Endodermal cell (in vitro differentiated cells): ENCODE measurements around the gene ZNF680. TPM values are rescaled to one million over a fixed set of nuclear protein-coding genes. Genes with fewer than 3 reads are reported as not detected.
"Not testable (repeated sequence)": the region's sequence is repeated elsewhere in the genome, so short reads cannot be mapped to it uniquely, and the experiment has no call there.

Source experiments
- DNase-seq: peaks from one replicate; pipeline ENCODE4 v3.0.0-alpha.2; 2017
- H3K27ac ChIP-seq: 2 replicates; pipeline ENCODE4 v1.5.1; 2013; ENCODE audit warnings: mild to moderate bottlenecking, low read depth, low read length, moderate library complexity
- H3K27me3 ChIP-seq: 2 replicates; pipeline ENCODE4 v1.6.1; 2013; ENCODE audit warnings: mild to moderate bottlenecking, low read length, moderate library complexity; ENCODE audit not compliant: insufficient read depth, control insufficient read depth, poor library complexity, severe bottlenecking
- H3K36me3 ChIP-seq: 2 replicates; pipeline ENCODE4 v1.7.0; 2013; ENCODE audit warnings: mild to moderate bottlenecking, low read length, moderate library complexity; ENCODE audit not compliant: control insufficient read depth, insufficient read depth
- H3K4me1 ChIP-seq: one replicate; pipeline ENCODE4 v1.7.0; 2013; ENCODE audit warnings: low read length; ENCODE audit not compliant: control insufficient read depth, insufficient read depth
- H3K4me3 ChIP-seq: 2 replicates; pipeline ENCODE4 v1.5.1; 2013; ENCODE audit warnings: mild to moderate bottlenecking, low read length, moderate library complexity
- H3K9ac ChIP-seq: 2 replicates; pipeline ENCODE4 v1.6.1; 2013; ENCODE audit warnings: mild to moderate bottlenecking, low read length, moderate library complexity; ENCODE audit not compliant: poor library complexity, severe bottlenecking; ENCODE audit errors: extremely low read depth
- H3K9me3 ChIP-seq: 2 replicates; pipeline ENCODE4 v1.6.1; 2013; ENCODE audit warnings: mild to moderate bottlenecking, low read length, moderate library complexity; ENCODE audit not compliant: control insufficient read depth
- H3K27ac Mint-ChIP-seq: 2 replicates; pipeline ENCODE4 v1.8.0; 2020; ENCODE audit warnings: mixed read lengths
- H3K27me3 Mint-ChIP-seq: 2 replicates; pipeline ENCODE4 v1.8.0; 2021; ENCODE audit warnings: mild to moderate bottlenecking, mixed read lengths; ENCODE audit not compliant: insufficient read depth
- H3K36me3 Mint-ChIP-seq: 2 replicates; pipeline ENCODE4 v1.8.0; 2020; ENCODE audit warnings: low read depth, mixed read lengths
- H3K4me1 Mint-ChIP-seq: 2 replicates; pipeline ENCODE4 v1.8.0; 2020; ENCODE audit warnings: mixed read lengths
- H3K4me3 Mint-ChIP-seq: 2 replicates; pipeline ENCODE4 v1.8.0; 2020; ENCODE audit warnings: mild to moderate bottlenecking, moderate library complexity, mixed read lengths
- H3K9me3 Mint-ChIP-seq: 2 replicates; pipeline ENCODE4 v1.8.0; 2020; ENCODE audit warnings: mild to moderate bottlenecking, mixed read lengths
- CTCF ChIP-seq: fragments of 200-600 bp; sonication (generic); conservative IDR thresholded peaks from 2 replicates; pipeline ENCODE4 v1.5.0; 2021; ENCODE audit warnings: antibody characterized with exemption, mild to moderate bottlenecking
- WGBS, 2 experiments: methylation state at CpG; one replicate each; pipeline versions ENCODE4 v1.1.5 to v1.1.7; 2013; ENCODE audit warnings: missing lambda C conversion rate in 2 of 2, mixed read lengths in 1 of 2; ENCODE audit not compliant: insufficient coverage in 1 of 2, insufficient read length in 1 of 2; 5-methylcytosine and 5-hydroxymethylcytosine counted together
- total RNA-seq, 2 donors: library from RNA; stranded (reverse); fragmentation: NEBNext Ultra II Directional in 1 of 2; extraction: Animal tissue kit (Norgen Biotek cat#: 25700) in 1 of 2; gene quantifications; 2 replicates in 1 of 2; 3 replicates in 1 of 2; pipeline ENCODE4 v1.2.1, GENCODE V29; 2021

Gene ZNF680
- total RNA-seq, 2 donors from 2014 or later, result 14.6 to 19.5 TPM

GRCh38 chr7:64581926-64582894, 19.3 kb upstream of the ZNF680 start:
- Histone ChIP-seq H3K4me3 (no peak overlapping the region), H3K4me1 (no peaks in the 10 kb centered on the region), H3K9me3 (peaks cover 46% of the 10 kb centered on the region), H3K27ac (no peak overlapping the region), H3K27me3 (no peaks in the 10 kb centered on the region), H3K9ac (no peak overlapping the region), H3K36me3 (peaks cover 10% of the 10 kb centered on the region)
- Mint-ChIP-seq H3K36me3 (peaks cover 2% of the 10 kb centered on the region), H3K27me3 (no peaks in the 10 kb centered on the region), H3K9me3 (peaks cover 82% of the 10 kb centered on the region), H3K4me1 (no peaks in the 10 kb centered on the region), H3K27ac (no peak overlapping the region), H3K4me3 (no peak overlapping the region)
- no peak for DNase-seq
- WGBS, 2 experiments, result 92 to 95% methylated on average over 27 to 38 of the region's 38 CpGs
- TF ChIP-seq CTCF, result no peak

- no peak overlapping the region for H3K4me3 ChIP-seq
- DNase-seq, result no peak
- peaks cover 38% of the 10 kb centered on the region for H3K9me3 ChIP-seq
- Mint-ChIP-seq H3K9me3 (peaks cover 78% of the 10 kb centered on the region), H3K4me3 (no peak overlapping the region), H3K36me3 (peaks cover 2% of the 10 kb centered on the region), H3K27ac (no peak overlapping the region), H3K27me3 (no peaks in the 10 kb centered on the region), H3K4me1 (no peaks in the 10 kb centered on the region)
- H3K9ac ChIP-seq, result no peak overlapping the region
- no peak overlapping the region for H3K27ac ChIP-seq
- H3K4me1 ChIP-seq, result no peaks in the 10 kb centered on the region
- 86 to 87% methylated on average over 2 of the region's 2 CpGs for WGBS, 2 experiments
- no peaks in the 10 kb centered on the region for H3K27me3 ChIP-seq
- TF ChIP-seq CTCF, result no peak
- peaks cover 7% of the 10 kb centered on the region for H3K36me3 ChIP-seq
Observed at GRCh38 chr7:64581391-64581790, 18.5 kb upstream of the ZNF680 start.

GRCh38 chr7:64574540-64575099, 11.7 kb upstream of the ZNF680 start:
- Histone ChIP-seq H3K27ac (peak overlapping the region; percentile 85), H3K4me1 (no peaks in the 10 kb centered on the region), H3K9me3 (peaks cover 14% of the 10 kb centered on the region), H3K36me3 (peaks cover 3% of the 10 kb centered on the region), H3K4me3 (peak overlapping the region; percentile 78), H3K9ac (peak overlapping the region; percentile 79), H3K27me3 (peaks cover 5% of the 10 kb centered on the region)
- TF ChIP-seq CTCF, result no peak
- peaks cover 82% of the 10 kb centered on the region for H3K9me3 Mint-ChIP-seq
- no peak for DNase-seq
- no peaks in the 10 kb centered on the region for H3K36me3 Mint-ChIP-seq
- H3K27ac Mint-ChIP-seq, result no peak overlapping the region
- WGBS, 2 experiments, result 44 to 73% methylated on average over 8 to 20 of the region's 20 CpGs
- H3K4me3 Mint-ChIP-seq, result no peak overlapping the region
- H3K27me3 Mint-ChIP-seq, result no peaks in the 10 kb centered on the region
- no peaks in the 10 kb centered on the region for H3K4me1 Mint-ChIP-seq

- H3K27me3 ChIP-seq, result peaks cover 11% of the 10 kb centered on the region
- H3K27ac ChIP-seq, H3K4me3 ChIP-seq, H3K27ac Mint-ChIP-seq, H3K9me3 ChIP-seq, H3K4me1 ChIP-seq, H3K4me3 Mint-ChIP-seq, H3K36me3 ChIP-seq, H3K36me3 Mint-ChIP-seq, H3K4me1 Mint-ChIP-seq, H3K27me3 Mint-ChIP-seq, H3K9ac ChIP-seq, DNase-seq: not testable (repeated sequence)
- WGBS, 2 experiments, result 30% methylated on average over 5 of the region's 30 CpGs; no CpG with 5 or more reads in 1 of the 2 experiments
- H3K9me3 Mint-ChIP-seq, result peaks cover 87% of the 10 kb centered on the region
Observed at GRCh38 chr7:64570284-64570605, 7.4 kb upstream of the ZNF680 start.
